RPMI8226 (cell line): ENCODE data around the gene GNAT1.
A peak's percentile ranks its signal among the peaks of the same experiment; 100 is the strongest.
"Not testable (repeated sequence)": the region's sequence is repeated elsewhere in the genome, so short reads cannot be mapped to it uniquely, and the experiment has no call there.

Experiments used
- DNase-seq: peaks from one replicate; pipeline ENCODE4 v3.0.0-alpha.2; 2015

Gene GNAT1

DNA sequence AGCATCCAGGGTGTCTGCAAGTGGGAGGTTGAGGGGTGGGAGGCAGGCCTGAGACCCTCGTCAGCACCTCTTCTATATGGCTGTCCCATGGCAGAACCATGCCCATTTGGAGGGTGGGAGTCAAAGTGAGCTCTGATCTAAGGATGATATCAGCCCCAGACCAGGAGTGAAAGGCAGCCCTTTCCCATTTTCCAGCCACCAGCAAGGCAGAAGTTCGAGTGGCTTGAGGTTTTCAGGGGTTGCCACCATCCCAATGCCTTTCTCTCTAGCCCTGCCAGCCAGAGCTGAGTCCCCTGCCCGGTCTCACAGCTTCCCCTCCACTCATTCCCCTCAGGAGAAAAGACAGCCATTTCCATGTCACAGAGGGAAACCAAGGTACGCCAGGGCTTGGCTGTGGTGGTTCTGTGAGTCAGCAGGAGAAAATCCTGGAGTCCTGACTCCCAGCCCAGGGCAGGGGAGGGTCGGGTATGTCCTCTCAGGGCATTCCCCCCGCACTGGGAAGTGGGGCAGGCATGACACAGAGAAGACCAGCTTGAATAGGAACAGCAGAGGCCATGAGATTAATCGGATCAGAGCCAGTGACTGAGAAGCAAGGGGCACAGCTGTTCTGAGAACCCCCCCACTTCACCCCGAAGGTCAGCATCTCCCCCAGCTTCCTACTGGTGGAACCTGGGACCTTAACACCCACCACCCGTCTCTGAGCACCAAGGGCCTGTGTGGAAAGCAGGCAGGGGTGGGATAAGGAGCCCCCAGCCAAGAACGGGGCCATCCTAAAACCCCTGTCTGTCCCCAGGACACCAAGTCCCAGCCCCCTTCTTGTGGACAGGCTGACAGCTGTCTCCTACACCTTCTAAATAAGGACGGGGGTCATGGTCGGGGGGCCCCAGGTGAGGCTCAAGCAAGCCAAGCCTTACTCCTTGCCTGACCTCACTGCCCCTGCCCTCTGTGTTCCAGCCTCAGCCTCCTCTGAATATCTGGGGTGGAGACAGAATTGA lies 12.7 kb downstream of the GNAT1 start:
- DNase-seq: no peak

DNA sequence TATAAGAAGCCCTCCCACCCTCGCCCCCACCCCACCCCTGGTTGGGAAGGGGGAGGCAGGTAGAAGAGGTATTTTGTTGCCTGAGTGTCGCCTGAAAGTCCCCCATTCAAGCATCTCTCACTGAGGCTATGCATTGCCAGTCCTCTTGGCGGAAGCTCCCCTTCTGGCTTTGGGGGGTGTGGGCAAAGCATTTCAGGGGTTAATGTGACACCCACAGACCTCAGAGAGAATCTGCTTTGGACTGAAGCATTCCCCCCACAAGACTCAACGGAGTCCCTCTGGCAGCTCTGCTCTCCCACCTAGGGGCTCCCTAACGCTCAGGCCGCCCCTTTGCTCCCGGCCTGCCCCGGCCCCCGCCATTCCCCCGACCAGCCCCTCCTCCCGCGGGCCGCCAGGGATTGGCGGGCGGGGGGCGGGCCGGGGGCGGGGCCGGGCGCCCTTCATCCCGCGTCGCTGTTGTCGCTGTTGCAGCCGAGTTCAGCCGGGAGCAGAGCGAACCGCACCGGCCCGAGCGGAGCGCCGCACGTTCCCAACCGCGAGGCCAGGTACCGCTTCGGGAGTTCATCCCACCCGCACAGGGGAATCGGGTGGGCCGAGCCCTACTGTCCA lies 13.5 kb downstream of the GNAT1 start, which contains the start of gene SLC38A3:
TSS of gene SLC38A3 (plus strand) at position 468 of the 609 bp plus-strand sequence. CDS start 8,929 bp downstream, outside the sequence.
- peak; percentile 34 for DNase-seq

DNA sequence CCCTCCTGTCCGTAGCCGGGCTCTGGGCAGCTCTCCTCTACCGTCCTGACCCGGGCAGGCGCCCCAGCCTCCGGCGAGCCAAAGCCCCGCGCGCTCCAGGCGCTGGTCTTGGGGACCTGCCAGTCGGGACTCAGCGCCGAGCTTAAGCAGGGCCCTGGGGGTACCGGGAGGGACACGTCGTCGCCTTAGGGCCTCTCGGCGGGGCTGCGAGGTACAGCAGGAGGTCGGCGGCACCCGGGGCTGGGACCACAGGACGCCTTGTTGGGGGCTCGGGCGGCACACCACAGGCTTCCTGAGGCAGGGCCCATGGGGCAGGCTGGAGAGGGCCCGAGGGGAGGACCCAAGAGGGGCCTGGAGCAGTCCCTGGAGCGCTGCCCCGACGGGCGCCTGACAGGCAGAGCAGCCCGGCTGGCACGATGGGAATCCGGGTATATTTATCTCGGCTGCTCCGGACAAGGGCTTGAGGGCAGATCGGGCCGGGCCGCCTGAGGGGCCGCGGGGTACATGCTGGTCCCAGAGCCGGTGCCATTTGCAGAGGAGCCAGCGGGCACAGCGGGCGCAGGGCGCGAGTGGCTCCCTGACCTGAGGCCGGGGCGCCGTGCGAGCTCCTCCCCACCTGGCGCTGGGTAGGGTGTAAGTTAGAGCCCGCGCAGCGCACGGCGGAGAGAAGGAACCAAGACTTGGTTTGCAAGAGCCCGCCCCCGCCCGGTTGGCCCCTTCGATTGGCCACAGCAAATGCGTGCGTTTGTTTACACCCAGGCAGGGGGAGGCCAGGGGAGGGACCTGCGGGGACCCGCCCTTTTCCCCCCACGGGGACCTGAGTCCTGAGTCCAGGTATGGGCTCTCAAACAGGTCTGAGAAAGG lies 14.2 kb downstream of the GNAT1 start:
- DNase-seq: peak; percentile 76

DNA sequence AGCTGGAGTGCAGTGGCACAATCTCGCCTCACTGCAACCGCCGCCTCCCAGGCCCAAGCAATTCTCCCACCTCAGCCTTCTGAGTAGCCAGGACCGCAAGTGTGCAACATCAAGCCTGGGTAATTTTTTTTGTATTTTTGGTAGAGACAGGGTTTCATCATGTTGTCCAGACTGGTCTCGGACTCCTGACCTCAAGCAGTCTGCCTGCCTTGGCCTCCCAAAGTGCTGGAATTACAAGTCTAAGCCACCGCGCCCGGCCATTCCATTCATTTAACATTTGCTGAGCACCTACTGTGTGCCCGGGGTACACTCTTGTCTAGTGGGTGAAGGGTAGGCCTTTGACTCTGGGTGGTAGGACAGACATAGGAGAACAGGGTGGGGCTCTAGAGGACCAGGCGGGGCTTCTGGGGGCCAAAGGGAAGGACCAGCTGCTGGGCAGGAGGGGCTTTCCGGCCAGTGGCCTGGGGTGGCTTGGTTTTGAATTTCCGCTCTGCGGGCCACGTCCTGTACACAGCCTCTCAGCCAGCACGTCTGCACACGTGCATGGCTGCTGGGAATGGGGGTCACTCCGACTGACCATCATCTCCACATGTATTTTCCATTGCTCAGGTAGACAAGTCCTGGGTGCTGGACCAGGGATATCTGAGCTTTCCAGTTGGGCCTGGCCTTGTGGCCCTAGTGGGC lies 16.1 kb downstream of the GNAT1 start:
- DNase-seq: no peak

DNA sequence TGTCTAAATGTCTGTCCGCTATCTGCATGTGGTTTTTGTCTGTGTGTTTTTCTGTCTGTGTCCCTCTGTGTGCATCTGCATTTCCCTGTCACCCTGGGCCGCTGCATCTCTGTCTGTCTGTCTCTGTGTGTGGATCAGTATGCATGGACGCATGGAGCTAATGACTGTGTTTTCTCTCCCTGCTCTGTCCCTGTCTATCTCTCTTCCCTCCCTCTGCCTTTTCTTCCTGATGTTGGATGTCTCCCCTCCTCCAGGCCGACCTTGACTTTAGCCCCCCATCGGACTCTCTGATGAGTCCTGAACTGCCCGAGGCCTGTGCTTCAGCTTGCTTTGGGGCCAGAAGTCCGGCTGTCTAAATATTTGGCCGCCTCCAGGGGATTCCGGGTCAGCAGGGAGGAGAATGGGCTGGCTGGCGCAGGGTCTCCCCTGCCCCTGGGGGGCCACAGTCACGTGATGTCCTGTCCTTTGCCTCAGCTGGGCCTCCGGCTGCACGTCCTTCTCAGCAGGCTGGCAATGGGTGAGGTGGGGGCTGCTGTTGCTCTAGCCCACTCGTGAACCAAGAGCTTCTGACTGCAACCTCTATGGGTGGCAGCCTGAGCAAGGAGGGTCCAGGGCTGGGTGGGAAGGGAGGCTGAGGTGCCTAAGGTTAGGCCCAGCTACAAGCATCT lies 17.4 kb downstream of the GNAT1 start:
- DNase-seq: no peak

DNA sequence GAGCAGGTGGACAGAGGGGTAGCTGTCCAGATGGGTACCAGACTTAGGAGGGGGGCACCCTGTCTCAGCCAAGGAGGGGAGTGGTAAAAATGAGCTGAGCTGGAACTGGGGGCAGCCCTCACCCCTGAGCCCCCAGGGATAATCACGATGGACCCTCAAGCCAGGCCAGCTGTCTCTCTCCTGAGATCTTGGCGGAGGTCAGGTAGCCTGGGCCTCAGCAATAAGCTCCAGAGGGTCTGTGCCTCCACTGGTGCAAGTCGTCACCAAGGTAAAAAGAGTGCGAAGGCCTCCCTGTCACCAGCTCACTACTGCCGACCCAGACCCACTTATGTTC lies 18.7 kb downstream of the GNAT1 start:
- no peak for DNase-seq

DNA sequence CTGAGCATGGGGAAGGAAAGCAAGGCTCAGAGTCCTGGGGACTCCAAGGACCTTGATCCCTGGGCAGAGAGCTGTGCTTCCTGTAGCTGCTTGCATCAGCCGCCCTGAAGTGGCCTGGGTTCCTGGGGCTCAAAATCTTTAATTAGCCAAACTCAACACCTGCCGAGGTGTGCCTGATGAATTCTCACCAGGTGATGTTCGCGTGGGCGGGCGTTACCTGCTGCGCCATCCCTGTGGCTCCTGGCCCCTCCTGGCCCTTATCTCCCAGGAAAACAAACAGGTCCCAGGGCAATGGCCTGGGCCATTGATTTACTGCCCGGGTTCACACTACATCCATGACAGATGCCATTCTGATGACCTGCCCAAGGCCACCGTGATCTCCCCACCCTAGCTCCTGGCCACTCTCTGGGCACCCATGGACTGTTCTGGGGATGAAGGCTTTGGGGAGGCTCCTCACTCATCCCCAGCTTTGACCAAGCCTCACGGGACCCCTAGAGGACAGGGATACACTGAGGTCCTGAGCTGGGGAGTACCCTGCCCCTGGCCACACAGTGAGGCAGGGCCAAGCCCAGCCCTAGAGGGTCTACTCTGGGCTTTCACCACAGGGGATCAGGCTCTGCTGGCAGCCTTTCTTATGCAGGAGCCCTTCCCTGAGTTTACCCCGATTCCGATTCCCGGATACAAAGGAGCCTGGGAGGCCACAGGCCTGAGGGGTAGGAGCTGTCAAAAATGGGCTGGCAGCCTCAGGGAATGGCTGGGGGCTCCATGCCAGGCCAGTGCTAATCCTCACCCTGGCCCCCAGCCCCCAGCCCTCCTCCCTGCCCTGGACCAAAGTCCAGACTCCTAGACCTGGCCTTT lies 19.3 kb downstream of the GNAT1 start:
- no peak for DNase-seq

DNA sequence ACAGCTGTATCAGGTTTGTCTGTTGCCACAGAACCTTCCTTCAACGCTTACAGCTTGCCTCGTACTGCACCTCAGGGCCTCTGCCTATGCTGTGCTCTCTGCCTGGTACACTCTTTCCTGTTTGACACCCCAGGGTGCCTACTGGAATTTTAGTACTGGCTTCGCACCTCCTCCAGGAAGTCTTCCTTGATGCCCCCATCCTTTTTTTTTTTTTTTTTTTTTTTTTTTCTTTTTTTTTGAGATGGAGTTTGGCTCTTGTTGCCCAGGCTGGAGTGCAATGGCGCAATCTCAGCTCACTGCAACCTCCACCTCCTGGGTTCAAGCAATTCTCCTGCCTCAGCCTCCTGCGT lies 19.9 kb downstream of the GNAT1 start:
- not testable (repeated sequence) for DNase-seq

DNA sequence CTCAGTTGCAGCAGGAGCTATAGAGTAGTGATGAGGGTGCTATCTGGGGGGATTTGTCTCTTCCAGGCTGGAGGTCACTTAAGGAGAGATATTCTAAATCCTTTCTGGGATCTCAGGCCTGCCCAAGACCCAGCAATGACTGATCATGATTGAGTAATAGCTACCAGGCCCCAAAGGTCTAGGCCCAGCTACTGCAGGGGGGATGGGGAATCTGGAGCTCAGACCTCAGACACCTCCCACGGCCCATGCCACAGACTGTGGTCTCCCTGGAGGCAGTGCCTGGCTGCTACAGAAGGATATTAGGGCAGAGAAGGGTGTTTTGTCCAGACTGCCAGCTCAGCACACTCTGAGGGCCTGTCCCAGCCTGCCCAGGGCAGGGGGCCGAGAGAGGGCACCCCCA lies 20.5 kb downstream of the GNAT1 start:
- DNase-seq: no peak

DNA sequence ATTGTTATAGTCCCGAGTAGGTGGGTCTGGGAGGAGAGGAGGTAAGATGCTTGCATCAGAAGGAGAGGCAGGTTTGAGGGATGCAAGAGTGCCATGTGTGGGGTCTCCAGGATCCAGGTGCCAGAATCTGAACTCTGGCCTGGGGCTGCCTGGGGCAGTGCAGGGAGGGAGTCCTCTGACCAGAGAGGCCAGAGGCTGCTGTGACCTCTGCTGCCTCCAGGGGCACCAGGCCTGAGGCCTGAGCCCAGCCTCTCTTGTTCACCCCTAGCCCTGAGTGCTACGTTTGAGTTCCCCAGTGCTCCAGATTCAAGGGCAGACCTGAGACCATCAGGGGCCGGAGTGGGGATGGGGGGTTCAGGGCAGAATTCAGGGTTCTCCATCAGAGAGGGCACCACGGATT lies 21.1 kb downstream of the GNAT1 start:
- DNase-seq: peak; percentile 27

DNA sequence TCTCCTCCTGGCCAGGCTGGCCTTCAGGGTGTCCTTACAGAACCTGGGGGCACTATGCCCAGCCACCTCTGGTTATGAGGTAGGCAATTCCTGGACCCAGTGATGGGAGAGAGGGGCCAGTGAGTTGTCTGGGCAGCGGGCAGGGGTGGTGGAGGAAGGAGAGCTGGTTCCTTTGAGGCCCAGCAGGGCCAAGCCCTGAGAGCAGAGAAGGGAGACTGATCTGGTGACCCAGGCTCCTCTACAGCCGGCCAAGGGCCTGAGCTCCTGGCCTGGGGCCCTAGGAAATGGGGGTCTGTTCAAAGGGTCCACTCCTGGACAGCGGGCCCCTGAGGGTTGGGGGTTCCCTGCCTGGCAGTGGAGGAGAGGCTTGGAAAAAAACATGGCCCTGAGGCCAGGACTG lies 21.6 kb downstream of the GNAT1 start:
- no peak for DNase-seq

DNA sequence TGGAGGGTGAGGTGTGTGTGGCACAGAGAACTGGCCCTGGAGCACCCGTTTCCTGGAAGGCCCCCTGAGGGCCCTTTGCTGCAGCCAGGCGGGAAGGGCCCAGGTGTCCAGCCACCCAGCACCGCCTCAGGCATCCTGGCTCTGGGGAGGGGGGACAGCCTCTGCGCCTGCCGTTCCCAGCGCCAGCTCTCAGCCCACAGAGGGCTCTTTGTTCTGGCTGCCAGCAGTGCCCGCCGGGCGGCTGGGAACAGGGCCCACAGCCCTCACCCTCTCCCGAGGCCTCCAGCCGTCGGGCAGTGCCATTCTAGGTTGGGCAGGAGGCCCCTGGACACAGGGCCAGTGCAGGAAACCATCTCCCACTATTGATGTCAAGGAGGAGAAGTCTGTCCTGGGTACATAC lies 22.0 kb downstream of the GNAT1 start:
- no peak for DNase-seq

DNA sequence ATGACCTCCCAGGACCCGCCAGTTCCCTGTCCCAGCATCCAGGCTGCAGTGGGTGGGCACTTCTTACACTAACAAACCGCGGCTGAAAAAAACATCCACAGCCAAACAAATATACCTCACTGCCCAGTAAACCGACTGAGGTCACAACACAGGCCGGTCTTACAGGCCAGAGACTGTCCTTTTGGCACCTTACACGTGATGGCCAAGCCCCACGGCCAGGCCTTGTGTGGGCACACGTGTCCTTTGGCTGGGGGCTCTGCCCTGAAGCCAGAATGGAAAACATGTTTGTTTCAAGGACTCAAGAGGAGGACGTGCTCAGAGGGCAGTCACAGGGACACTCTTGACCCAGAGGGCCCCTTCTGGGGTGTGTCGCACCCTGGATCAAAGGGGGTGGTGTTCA lies 23.4 kb downstream of the GNAT1 start:
- DNase-seq: no peak

DNA sequence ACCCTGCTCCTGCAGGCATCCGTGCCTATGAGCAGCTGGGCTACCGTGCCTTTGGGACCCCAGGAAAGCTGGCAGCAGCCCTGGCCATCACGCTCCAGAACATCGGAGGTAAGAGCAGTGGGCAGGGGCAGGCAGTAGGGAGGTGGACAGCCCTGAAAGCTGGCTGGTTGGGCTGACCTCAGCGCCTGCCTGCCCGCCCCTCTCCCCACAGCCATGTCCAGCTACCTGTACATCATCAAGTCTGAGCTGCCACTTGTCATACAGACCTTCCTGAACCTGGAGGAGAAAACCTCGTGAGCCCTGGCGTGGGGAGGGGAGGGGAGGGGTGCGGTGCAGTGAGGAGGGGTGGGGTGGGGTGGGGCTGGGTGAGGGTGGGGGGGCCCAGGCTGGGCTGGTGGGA lies 24.1 kb downstream of the GNAT1 start:
- DNase-seq: no peak

DNA sequence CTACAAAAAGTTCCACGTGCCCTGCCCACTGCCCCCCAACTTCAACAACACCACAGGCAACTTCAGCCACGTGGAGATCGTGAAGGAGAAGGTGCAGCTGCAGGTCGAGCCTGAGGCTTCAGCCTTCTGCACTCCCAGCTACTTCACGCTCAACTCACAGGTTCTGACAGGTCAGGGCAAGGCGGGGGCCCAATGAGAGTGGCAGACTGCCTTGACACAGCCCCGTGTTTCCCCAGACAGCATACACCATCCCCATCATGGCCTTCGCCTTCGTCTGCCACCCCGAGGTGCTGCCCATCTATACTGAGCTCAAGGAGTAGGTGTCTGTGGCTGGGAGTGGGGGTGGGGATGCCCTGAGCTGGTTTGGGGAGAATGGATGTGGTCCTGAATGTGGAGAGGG lies 26.3 kb downstream of the GNAT1 start:
- DNase-seq: no peak

DNA sequence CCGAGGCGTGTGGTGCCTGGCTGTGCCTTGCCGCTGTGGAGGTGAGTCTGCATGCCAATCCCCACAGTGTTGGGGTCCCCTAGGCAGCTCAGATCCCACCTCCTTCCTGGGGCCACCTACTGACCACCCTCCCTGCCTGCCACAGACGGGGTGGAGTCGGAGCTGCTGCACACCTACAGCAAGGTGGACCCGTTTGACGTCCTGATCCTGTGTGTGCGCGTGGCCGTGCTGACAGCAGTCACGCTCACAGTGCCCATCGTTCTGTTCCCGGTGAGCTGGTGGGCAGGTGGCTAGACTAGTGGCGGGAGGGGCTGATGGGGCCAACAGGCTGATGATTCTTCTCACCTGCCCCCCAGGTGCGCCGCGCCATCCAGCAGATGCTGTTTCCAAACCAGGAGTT lies 27.0 kb downstream of the GNAT1 start:
- no peak for DNase-seq

DNA sequence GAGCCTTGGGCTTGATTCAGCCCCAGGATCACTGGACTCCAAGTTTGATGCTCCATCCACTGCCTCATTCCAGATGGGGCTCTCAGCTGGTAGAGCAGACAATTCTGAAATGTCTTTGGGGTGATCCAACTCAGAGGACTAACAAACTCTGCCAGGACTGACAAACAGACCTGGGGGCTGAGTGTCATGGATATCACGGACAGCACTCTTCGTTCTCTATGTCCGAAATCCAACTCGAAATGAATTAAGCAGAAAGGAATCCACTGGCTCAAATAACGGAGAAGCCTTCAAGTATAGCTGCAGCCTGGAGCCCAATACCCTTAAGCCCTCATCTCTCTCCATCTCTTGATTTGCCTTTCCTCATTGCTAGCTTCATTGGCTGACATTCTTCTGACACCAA lies 27.9 kb downstream of the GNAT1 start:
- no peak for DNase-seq

DNA sequence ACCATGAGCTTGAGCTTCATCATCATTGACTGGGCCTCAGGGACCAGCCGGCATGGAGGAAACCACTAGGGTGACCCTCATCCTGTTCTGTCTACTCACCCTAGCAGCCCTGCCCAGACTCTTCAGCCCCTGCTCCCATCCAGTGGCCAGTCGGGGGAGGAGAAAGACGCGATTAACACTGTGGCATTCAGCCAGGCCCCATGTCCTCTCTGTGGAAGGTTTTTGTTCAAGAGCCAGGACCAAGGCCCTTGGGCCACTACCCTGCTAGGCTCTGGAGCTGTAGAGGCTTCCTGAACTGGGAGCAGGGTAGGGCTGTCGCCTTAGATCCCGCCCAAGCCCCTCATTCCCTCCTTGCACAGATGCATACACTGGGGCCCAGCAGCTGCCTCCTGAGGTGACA lies 28.7 kb downstream of the GNAT1 start:
- no peak for DNase-seq

DNA sequence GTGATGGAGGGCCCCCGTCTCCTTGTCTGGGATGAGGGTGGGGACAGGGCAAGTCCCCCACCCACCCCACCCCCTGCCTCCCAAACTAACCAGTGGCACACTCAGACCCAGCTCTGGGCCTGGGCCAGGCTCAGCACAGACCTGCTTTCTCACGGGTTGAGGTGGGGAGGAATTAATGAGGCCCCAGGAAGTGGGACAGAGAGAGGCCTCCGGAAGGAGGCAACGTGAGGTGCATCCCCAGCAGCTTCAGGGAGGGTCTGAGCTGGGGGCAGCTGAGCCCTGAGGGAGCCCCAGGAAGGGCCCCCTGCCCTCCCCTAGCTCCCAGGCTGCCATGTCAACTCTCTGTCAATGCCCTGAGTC lies 29.6 kb downstream of the GNAT1 start:
- no peak for DNase-seq

DNA sequence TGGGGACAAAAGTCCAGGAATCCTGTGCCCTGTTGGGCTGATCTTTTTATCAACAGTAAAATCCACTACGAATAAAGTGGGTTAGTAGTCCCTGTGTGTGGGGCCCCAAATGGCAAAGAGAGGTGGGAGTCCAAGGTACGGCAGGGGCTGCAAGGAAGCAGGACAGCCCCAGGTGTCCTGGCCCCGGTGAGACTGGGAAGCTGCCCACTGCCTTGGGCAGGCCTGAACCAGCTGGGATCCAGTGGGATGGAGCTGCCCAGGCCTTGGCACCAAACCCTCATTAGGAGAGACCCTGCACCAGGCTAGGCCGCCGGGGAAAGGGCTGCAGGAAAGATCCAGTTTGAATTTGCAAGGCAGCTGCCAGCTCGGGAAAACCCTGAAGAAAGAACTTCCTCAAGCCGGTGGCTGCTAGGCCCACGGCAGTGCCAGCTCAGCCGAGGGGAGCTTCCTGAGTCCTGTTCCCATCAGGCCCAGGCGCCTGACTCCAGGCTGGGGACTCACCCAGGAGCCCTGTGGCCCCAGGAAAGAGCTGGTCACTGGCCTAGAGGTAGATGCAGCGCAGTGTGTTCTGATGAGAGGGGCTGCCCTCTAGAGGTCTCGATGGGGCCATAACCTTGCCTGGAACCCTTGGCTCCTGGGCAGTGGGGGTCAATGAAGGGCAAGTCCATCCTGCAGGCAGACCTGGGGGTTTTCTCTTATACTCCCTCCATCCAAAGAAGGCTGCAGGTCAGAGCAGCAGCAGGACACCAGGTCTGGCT lies 30.2 kb downstream of the GNAT1 start:
- no peak for DNase-seq

DNA sequence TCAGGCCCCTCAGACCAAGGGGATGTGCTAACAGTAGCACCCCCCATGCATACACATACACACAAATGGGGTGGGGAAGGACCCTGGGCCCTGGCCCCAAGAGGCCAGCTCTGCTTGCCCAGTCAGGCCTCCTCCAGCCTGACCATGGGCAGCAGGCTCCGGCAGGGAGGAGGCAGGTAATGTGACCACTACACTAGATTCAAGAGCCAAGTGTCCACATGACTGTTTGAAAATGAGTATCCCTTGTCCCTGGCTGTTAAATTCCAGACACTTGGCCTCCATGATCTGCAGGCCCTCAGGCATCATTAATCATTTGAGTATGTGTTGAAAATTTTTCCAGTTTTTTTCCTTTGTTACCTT lies 30.7 kb downstream of the GNAT1 start:
- DNase-seq: no peak
